Activated CD4-positive, CD25-positive, alpha-beta regulatory T cell treated with anti-CD3 and anti-CD28 coated beads, Interleukin-2, amount 50 U/mL, for 16 hours (primary cell): ENCODE data around the gene MAPRE3.

Experiments
- DNase-seq: peaks from one replicate; pipeline ENCODE4 v3.0.0-alpha.2; 2020; ENCODE audit warnings: low read depth, low spot score

Gene MAPRE3

DNA sequence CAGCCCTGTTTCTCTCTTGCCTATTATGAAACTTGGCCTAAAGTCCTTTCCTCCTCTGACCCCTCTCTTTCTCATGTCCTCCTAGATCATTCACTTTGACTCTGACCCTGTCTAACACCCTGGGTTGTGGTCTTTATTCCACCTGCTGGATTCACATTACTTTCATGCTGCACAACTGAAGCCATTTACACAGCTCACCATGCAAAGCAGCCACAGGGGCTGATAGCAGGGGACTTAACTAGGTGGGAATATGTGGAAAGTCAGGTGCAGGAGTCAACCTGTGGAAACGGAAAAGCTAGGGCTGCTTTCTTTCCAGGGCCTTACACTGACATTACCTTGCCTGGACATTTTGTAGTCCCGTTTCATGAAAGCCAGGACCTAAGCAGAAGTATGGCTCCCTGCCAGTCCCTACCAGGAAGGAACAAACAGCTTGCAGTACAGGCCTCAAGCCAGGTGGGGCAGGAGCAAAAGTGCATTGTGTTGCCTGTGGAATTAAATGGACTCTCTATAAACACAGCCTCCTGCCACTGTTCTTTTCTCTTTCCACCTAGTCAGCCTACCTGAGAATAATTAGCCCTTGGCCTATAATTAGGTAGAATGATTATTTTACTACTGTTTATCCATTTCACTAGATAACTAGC is 11.8 kb downstream of the MAPRE3 start:
- DNase-seq, result no peak

DNA sequence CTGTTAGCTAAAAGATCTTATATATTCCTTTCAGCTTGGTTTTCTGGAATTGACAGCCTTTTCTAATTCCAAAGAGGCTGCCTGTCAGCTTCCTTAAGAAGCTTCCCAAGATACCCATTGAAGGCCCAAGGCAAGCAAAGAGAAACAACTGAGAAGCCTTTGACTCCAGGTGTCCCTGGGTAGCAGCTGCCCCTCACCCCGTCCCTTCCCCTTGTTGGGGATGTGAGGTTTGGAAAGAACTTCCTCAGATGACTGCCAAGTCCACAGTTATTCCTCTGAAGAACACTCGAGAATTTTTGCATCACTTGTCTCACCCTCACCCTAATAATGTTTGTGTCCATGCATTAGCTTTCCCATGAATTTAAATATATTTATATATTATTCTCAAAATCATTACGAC is 13.3 kb downstream of the MAPRE3 start:
- no peak for DNase-seq

DNA sequence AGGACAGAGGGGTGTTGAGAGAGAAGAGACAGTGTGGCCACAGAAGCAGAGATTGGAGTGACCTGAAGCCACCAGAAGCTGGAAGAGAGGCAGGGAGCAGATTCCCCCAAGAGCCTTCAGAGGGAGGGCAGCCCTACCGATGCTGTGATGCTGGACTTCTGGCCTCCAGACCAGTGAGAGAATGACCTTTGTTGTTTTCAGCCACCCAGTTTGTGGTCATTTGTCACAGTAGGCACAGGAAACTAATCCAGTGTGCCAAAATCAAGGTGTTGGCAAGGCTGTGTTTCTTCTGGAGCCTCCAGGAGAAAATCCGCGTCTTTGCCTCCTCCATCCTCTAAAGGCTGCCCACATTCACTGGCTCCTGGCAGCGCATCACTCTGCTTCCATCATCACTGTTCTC is 15.4 kb downstream of the MAPRE3 start:
- no peak for DNase-seq

DNA sequence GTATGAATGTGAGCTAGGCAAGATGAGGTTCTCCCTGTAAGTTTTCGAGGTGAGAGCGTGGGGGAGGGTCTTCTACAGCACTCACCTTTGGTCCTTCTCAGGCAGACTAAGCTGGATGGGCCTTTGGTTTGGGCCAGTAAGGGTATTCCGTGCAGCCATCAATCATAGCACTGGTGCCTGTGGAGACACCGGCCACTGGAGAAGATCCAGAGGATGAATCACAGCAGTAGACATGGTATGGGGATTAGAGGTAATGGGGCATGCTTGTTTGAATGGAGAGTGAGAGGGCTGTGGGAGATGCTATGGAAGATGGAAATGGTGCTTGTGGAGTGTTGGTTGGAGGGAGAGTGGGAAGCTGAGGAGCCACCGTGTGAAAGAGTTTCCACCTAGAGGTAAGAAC is 16.1 kb downstream of the MAPRE3 start:
- no peak for DNase-seq

DNA sequence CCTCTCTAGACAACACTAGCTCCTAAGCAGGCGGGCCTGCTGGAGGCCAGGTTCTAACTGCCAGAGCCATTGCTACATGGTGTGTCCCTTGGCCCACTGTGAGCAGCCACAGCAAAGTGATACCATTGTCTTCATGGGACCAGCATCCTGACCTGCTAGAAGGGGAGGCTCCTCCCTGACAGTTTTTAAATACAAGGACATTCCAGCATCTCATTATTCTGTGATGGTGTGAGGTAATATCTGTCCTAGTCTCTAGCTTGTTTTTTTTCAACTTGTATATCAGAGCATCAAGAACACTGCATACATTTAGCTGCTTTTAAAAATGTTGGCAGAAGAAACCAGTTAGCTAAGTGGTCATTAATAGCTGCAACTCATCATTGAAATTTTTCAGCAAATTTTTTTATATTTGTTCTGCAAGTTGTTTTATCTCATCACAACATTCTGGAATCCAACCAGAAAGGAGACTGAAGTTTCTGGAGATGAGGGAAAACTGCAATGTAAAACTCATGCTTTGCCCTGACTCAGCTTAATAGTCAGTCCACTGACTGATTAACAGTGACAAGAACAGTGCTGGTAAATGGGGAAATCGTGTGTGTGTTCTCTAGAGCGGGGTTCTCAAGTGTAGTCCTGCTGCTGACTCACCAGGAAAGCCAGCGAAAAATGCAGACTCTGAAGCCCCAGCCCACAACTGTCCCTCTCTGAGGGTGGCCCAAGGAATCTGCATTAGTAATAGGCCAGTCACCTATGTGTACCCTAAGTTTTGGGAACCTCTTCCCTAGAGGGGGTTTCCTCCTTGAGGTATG is 17.8 kb downstream of the MAPRE3 start:
- DNase-seq, result no peak

DNA sequence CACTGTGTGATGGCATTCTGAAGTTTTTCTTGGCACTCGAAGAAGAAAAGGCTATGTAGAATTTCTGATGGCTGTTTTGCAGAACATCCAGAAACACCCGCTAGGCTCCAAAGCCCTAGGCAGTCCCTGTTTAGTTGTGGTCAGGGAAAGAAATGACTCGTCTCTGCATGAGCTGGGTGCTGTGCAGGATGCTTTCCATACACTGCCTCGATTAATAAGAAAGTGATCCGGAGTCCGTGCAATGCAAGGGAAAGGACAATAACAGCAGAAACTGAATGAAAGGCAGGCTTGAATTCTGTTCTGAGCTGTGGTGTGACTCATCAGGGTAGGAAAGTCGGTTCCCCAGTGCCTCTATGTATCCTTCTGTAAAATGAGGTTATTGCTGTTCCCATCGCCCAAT is 18.7 kb downstream of the MAPRE3 start:
- DNase-seq, result no peak

DNA sequence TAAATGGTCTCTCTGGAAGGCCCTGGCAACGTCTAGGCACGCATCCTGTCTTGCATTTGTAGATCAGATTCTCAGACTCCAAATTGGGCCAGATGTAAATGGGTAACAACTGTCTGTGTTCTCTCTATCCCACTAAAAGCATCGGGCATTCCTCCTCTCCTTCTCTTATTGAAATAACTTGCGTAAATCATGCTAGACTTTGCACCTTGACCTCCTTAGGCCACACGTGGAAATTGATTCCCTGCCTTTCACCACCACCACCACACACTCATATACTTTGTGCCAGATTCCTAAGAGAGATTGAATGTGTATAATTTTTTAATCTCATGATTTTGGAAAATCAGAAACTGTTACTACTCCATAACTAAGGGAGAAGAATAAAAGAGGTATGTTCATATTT is 21.3 kb downstream of the MAPRE3 start:
- DNase-seq, result no peak

DNA sequence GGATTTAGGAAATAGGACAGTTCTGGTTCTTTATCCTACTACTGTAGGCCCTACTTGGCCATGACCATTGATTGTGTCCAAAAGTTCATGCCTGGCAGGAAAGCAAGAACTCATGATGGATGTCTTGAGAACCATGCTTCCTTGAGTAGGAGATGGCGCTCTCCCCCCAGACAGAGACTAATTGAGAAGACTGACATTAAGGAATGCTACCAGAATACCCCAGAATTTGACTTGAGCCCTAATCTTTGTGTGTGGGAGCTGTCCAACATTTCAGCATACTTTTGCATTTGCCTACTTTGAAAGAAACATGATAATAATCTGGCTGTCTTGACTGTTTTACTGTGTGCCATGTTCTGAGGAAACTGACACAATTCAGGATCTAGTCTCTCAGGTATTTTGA is 23.3 kb downstream of the MAPRE3 start:
- DNase-seq, result no peak

DNA sequence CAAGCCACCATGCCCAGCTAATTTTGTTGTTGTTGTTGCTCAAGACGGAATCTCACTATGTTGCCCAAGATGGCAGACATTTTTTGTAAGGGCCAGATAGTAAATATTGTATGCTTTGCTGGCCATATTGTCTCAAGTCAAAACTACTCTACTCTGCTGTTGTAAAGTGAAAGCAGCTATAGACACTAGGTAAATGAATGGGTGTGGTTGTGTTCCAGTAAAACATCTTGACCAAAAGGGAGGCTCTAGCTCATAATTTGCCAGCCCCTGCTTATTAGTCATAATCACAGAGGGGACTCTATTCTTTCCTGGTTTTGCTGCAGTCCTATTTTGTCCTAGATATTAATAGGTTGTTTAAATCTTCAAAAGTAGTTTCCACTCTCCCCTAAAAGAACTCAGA is 24.5 kb downstream of the MAPRE3 start:
- no peak for DNase-seq

DNA sequence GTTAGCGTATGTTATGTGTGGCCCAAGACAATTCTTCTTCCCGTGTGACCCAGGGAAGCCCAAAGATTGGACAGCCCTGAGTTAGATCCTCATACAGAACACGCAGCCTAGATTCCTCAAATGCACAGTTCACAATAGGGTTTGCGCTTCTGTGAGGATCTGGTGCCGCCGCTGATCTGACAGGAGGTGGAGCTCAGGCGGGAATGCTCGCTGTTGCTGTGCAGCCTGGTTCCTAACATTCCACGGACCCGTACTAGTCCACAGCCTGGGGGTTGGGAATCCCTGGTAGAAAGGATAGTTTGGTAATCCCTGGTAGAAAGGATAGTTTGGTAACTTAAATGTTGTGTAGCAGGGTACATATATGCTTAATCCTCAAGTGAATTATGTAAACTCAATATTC is 27.0 kb downstream of the MAPRE3 start:
- no peak for DNase-seq

DNA sequence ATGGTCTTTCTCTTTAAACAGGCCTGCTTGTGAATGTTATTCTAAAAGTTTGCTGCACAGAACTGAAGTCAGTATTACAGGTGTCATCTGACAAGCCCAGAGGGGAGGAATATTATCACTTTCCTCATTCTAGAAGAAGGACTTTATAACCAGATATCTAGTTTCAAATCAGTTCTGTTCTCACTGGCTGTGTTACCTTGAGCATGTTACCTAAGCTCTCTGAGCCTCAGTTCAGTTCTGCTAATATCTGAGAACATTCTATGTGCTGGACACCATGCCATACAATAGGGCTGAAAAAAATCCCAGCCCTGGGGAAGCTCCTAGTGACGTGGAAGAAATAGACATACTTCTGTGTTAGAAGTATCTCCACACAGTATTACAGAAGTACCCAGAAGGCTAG is 27.9 kb downstream of the MAPRE3 start:
- no peak for DNase-seq

DNA sequence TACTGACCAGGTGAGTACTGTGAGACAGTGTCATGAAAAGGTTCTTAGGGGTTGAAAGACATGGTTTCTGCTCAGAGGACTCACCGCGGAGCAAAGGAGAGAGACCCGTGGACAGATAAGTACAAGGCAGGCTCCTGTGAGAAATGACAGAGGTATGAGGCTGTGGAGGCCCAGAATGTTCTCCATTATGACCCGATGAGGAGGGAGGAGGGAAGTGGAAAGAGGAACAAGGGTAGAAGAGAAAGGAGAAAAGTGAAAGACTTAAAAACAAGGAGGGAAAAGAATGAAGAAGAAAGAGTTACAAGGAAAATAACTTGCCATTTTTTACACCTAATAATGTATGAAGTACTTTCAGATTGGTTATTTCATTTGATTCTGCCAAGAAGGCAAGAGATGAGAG is 29.8 kb downstream of the MAPRE3 start:
- DNase-seq, result no peak

DNA sequence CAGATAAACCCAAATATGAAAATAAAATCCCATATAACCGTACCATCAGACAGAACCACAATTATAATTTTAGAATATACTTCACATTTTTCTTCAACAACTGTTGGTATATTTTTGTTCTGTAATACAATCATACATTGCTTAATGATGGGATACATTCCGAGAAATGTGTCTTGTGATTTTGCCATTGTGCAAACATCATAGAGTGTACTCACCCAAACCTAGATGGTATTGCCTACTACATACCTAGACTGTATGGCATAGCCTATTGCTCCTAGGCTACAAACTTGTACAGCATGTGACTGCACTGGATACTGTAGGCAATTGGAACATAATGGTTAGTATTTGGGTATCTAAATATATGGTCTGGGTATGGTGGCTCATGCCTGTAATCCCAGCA is 30.6 kb downstream of the MAPRE3 start:
- DNase-seq, result no peak

DNA sequence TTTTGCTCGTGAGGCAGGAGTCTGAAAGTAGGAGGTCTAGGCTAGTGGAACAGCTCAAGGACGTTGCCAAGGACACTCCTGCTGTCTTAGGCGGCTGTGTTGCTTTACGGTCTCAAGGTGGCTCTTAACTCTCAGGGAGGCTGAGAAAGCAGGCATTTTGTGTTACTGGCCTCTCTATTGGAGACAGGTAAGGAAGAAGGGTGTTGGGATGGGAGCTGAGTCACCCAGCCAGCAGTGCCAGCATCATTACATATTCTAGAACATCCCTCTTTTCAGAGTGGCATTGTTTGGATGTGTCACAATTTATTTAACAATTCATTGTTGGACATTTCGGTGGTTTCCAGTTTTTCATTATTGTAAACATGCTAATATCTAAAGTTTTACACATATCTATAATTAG is 31.5 kb downstream of the MAPRE3 start:
- DNase-seq, result no peak

DNA sequence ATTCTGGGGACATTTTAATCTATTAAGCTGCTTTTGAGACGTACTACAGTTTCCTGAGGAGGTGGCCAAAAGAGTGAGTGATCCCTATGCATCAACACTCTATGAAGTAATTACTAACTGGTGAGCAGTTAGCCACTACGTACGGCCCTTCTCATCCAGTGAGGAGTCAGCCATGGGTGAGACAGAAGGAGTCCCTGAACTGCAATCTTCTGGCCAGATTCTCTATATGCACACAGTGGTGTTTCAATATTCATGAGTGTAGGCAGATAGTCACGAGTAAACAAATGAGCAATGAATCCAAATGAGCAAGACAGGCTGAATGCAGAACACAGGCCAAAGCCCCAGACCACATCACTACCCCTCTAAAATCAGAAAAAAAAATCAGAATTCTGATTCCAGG is 32.6 kb downstream of the MAPRE3 start:
- no peak for DNase-seq

DNA sequence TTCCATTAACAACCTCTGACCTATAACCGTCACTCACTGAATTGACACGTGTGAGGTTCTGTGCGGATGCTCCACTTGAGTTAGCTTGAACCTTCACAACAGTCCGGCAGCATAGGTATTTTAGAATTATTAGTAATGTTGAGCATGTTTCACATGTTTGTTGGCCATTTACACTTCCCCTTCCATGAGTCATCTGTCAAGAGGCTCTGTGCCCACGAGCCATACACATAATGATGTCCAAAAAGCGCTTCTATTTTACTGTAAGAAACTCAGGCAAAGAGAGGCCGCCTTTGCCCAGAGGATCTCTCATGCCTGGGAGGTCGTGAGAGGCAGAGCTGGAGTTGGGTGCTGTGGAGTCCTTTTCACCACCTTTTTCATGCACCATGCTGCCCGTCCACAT is 33.4 kb downstream of the MAPRE3 start:
- no peak for DNase-seq

DNA sequence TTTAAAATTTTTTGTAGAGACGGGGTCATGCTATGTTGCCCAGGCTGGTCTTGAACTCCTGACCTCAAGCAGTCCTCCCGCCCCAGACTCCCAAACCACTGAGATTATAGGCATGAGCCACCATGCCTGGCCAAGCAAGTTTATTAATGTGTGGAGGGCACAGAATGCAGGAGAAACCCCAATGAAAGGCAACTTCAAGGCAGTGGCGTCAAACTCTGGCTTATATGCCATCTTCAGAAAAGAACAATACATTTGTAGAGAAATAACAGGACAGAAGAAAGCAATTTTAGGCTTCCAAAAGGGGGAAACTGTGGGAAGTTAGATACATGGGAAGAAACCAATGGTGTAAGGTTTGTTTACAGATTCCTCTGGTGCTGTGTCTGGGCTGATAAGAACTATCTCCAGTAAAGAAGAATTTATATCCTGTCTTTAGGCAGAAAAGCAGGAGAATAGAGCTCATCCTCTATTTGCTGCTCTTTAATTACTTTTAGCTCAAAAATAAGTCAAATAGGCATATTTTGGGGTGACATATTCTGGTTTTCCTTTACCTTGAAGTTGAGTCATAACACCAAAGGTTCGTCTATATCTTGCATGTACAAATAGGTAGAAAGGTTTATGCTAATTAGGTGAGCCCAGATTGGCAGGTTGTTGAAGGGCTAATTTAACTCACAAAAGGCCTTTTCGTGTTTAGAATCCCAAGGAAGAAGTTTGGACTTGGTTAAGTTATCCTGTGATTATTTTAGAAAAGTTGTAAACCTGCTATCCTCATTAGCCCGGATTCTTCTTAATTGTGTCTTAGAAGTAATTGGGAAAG is 36.4 kb downstream of the MAPRE3 start:
- DNase-seq, result no peak

DNA sequence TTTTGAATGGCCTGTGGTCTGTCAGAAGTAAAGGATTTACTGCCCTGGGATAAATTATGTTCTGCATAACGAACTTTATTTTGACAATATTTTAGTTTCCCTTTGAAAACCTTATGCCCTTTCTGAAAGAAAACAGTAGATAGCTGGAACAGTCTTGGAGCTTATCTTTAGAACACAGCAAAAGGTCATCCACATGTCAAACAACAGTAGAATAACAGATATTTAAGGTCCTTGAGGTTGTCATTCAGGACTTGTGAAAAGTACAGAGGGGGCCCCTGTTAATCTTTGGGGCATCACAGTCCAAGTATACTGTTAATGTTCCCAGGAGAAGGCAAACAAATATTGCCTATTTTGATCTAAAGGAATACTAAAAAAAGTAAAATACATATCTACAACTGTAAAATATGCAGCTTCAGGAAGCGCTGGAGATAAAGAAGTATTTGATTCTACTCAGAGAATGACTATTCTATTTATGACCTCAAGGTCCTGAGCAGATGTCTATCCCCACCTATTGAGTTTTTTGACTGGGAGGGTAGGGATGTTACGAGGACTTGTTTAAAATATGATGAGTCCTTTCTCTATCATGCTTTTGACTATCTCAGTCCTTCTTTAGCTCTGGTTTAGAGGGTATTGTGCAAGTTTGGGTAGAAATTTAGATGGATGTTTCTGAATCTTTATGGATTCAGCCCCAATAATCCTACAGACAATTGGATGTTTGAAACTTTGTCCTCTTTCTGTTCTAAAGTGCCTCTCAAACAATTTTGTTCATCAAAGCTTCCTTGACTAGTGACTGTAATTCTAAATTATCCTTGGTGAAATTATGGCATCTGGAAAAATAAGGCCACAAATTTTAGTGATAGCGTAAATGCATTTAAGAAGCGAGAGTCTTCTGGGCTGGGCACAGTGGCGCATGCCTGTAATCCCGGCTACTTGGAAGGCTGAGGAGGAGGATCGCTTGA is 37.3 kb downstream of the MAPRE3 start:
- no peak for DNase-seq

DNA sequence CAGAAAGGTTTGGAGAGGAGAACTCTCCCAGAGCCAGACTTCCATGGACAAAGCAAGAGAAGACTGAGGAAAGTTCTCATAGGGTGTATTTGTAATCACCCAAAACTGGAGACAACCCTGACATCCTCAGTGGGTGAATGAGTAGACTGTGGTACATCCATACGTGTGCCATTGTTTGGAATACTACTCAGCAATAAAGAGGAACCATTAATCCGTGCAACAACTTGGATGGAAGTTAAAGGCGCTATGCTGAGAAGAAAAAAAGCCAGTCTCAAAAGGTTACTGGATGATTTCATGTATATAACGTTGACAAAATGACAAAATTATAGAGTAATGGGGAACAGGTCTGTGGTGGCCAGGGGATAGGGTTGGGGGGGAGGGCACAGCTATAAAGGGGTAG is 38.2 kb downstream of the MAPRE3 start:
- DNase-seq, result no peak

DNA sequence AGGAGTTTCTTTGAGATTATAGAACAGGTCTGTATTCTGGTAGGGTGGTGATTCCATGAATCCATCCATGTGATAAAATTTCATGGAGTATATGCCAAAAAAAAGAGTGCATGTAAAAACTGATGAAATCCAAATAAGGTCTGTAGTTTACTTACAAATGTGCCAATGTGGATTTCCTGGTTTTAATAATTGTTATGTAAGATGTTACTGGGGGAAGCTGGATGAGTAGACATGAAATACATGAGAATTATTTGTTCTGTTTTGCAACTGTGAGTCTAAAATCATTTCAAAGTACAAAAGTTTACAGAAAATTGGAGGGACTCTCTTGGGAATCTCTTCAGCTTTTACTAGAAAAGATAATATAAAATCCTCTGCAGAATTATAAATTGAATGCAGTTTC is 38.6 kb downstream of the MAPRE3 start:
- no peak for DNase-seq

DNA sequence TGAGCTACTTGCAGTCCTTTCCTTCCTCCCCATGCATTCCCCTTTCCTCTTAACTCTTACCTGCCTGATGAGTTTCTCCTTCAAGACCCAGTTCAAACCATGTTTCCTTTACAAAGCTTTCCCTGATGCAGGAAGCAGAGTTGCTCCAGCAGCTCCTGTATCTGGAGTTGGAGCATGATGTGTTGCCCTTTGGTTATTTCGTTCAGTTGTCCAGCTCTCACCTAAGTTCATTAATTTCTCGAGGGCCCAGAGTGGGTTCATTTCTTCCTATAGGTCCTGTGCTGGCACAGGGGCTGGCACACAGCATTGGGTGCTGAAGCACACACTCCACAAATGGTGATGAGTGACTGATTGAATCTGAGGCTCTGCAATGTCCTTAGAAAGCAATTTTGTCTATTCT is 39.3 kb downstream of the MAPRE3 start:
- DNase-seq, result no peak

DNA sequence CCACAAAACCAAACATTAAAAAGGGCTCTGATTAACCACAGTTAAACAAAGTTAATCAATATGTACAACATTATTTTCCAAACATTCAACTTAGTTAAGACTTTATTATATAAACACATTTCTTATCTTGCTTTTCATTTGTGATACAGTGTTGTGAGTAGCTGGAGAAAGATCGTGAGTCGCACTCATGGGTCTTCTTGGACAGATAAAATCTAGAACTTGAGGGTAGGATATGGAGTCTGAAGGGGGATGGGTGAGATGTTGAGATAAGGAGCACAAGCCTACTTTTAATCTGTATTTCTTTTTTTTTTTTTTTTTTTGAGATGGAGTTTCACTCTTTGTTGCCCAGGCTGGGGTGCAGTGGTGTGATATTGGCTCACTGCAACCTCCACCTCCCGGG is 39.7 kb downstream of the MAPRE3 start:
- no peak for DNase-seq
